Erythroblast (primary cell): ENCODE results near the gene LRMDA.

ENCODE experiments used
- GATA1 ChIP-seq: IDR thresholded peaks from 2 replicates; pipeline ENCODE4 v1.6.1; 2011; ENCODE audit warnings: low read depth, mild to moderate bottlenecking, control low read depth, low read length, moderate library complexity
- POLR2A ChIP-seq: IDR thresholded peaks from 2 replicates; pipeline ENCODE4 v1.6.1; 2011; ENCODE audit warnings: mild to moderate bottlenecking, low read length

- TF ChIP-seq POLR2A, result no peak
- TF ChIP-seq GATA1, result no peak
Measured at GRCh38 chr10:75926763-75927162, 495.3 kb downstream of the LRMDA start.
